ENCODE data around the gene DGKI.

GRCh38 chr7:137480401-137480800, 366.4 kb downstream of the DGKI start:
- TF ChIP-seq SP1 (IDR thresholded peaks at IDR 0.05): no peak
- no peak for TF ChIP-seq L3MBTL2 (conservative IDR thresholded peaks at IDR 0.05)
- no peak for TF ChIP-seq LEF1 (IDR thresholded peaks at IDR 0.05; ENCODE audit: borderline replicate concordance)
- TF ChIP-seq ELF4 (IDR thresholded peaks at IDR 0.05): no peak
- TF ChIP-seq FOXM1 (IDR thresholded peaks at IDR 0.05; ENCODE audit: borderline replicate concordance): no peak
- TF ChIP-seq NFRKB (IDR thresholded peaks at IDR 0.05): no peak
- TF ChIP-seq SUZ12 (IDR thresholded peaks at IDR 0.05): no peak
- TF ChIP-seq BHLHE40 (IDR thresholded peaks at IDR 0.05; ENCODE audit: borderline replicate concordance): no peak
- TF ChIP-seq ARNT (IDR thresholded peaks at IDR 0.05): no peak
- TF ChIP-seq FOXK2 (IDR thresholded peaks at IDR 0.05): no peak
- TF ChIP-seq TARDBP (IDR thresholded peaks at IDR 0.05): no peak
- TF ChIP-seq ZNF384 (IDR thresholded peaks at IDR 0.05): no peak
